ENCODE data around the gene FUS.
"Not testable (repeated sequence)": the region's sequence is repeated elsewhere in the genome, so short reads cannot be mapped to it uniquely, and the experiment has no call there.

FUS gene

GRCh38 chr16:31193874-31194273 lies 13.9 kb downstream of the FUS start:
- TF ChIP-seq OSR1 (CRISPR knock-in tag; IDR thresholded peaks at IDR 0.05): no peak
- TF ChIP-seq ESRRG (CRISPR knock-in tag; IDR thresholded peaks at IDR 0.05): no peak
- TF ChIP-seq ZNF565 (CRISPR knock-in tag; conservative IDR thresholded peaks at IDR 0.05; ENCODE audit: low read depth): no peak
- TF ChIP-seq ZNF70 (CRISPR knock-in tag; IDR thresholded peaks at IDR 0.05): no peak
- TF ChIP-seq TOX (CRISPR knock-in tag; IDR thresholded peaks at IDR 0.05; ENCODE audit: borderline replicate concordance): no peak
- TF ChIP-seq GLIS3 (CRISPR knock-in tag; IDR thresholded peaks at IDR 0.05): no peak
- no peak for TF ChIP-seq CREB5 (CRISPR knock-in tag; IDR thresholded peaks at IDR 0.05; ENCODE audit: low read depth)
- no peak for TF ChIP-seq ARNTL (CRISPR knock-in tag; IDR thresholded peaks at IDR 0.05; ENCODE audit: borderline replicate concordance, low read depth)
- TF ChIP-seq TSHZ2 (CRISPR knock-in tag; IDR thresholded peaks at IDR 0.05): no peak
- TF ChIP-seq ZC3H10 (CRISPR knock-in tag; IDR thresholded peaks at IDR 0.05): no peak
- TF ChIP-seq TCF4 (CRISPR knock-in tag; IDR thresholded peaks at IDR 0.05; ENCODE audit: borderline replicate concordance): no peak
- no peak for TF ChIP-seq RARB (CRISPR knock-in tag; IDR thresholded peaks at IDR 0.05)
- no peak for TF ChIP-seq CSDC2 (CRISPR knock-in tag; IDR thresholded peaks at IDR 0.05)
- TF ChIP-seq BACH2 (CRISPR knock-in tag; IDR thresholded peaks at IDR 0.05; ENCODE audit: borderline replicate concordance): no peak
- TF ChIP-seq, protein P1, sequence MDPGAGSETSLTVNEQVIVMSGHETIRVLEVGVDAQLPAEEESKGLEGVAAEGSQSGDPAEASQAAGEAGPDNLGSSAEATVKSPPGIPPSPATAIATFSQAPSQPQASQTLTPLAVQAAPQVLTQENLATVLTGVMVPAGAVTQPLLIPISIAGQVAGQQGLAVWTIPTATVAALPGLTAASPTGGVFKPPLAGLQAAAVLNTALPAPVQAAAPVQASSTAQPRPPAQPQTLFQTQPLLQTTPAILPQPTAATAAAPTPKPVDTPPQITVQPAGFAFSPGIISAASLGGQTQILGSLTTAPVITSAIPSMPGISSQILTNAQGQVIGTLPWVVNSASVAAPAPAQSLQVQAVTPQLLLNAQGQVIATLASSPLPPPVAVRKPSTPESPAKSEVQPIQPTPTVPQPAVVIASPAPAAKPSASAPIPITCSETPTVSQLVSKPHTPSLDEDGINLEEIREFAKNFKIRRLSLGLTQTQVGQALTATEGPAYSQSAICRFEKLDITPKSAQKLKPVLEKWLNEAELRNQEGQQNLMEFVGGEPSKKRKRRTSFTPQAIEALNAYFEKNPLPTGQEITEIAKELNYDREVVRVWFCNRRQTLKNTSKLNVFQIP (CRISPR knock-in tag; IDR thresholded peaks at IDR 0.05; ENCODE audit: borderline replicate concordance, low read depth): no peak
- ATAC-seq: no peak

DNA sequence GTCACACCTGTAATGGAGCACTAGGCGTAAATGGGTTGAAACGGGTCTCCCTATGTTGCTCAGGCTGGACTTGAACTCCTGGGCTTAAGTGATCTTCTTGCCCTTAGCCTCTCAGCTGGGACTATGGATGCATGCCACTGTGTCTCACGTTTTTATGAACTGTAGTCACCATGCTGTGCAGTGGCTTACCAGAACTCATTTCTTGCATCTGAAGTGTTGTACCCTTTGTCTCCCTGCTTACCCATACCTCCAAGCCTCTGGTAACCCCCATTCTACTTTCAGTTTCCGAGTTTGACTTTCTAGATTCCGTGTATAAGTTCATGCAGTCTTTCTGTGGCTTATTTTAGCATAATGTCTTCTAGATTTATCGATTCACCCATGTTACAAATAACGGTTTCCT lies 15.0 kb downstream of the FUS start:
- TF ChIP-seq ZNF565 (CRISPR knock-in tag; conservative IDR thresholded peaks at IDR 0.05; ENCODE audit: low read depth): no peak
- TF ChIP-seq PATZ1 (CRISPR knock-in tag; IDR thresholded peaks at IDR 0.05; ENCODE audit: borderline replicate concordance): no peak
- TF ChIP-seq ESRRG (CRISPR knock-in tag; IDR thresholded peaks at IDR 0.05): 0 out of 2 replicates have a peak, but pooled peaks have one; percentile 25
- TF ChIP-seq ZFP30 (CRISPR knock-in tag; IDR thresholded peaks at IDR 0.05): no peak
- TF ChIP-seq SNAI2 (CRISPR knock-in tag; IDR thresholded peaks at IDR 0.05): no peak
- TF ChIP-seq GLIS3 (CRISPR knock-in tag; IDR thresholded peaks at IDR 0.05): no peak
- TF ChIP-seq TOX (CRISPR knock-in tag; IDR thresholded peaks at IDR 0.05; ENCODE audit: borderline replicate concordance): no peak
- no peak for TF ChIP-seq ZC3H10 (CRISPR knock-in tag; IDR thresholded peaks at IDR 0.05)
- no peak for ATAC-seq

GRCh38 chr16:31195861-31196260 lies 15.9 kb downstream of the FUS start:
- ATAC-seq: not testable (repeated sequence)

GRCh38 chr16:31196324-31197088 lies 16.6 kb downstream of the FUS start:
- ATAC-seq: no peak
- TF ChIP-seq SNAI2 (CRISPR knock-in tag; IDR thresholded peaks at IDR 0.05) (no peak), ZC3H10 (CRISPR knock-in tag; IDR thresholded peaks at IDR 0.05) (no peak), TSHZ2 (CRISPR knock-in tag; IDR thresholded peaks at IDR 0.05) (no peak), GLIS3 (CRISPR knock-in tag; IDR thresholded peaks at IDR 0.05) (no peak), ZNF70 (CRISPR knock-in tag; IDR thresholded peaks at IDR 0.05) (no peak), ZFP30 (CRISPR knock-in tag; IDR thresholded peaks at IDR 0.05) (no peak), PATZ1 (CRISPR knock-in tag; IDR thresholded peaks at IDR 0.05; ENCODE audit: borderline replicate concordance) (no peak), ZNF8 (CRISPR knock-in tag; IDR thresholded peaks at IDR 0.05) (no peak), CSDC2 (CRISPR knock-in tag; IDR thresholded peaks at IDR 0.05) (no peak), BACH2 (CRISPR knock-in tag; IDR thresholded peaks at IDR 0.05; ENCODE audit: borderline replicate concordance) (no peak), RARB (CRISPR knock-in tag; IDR thresholded peaks at IDR 0.05) (no peak)
- TF ChIP-seq, protein P1 (CRISPR knock-in tag; IDR thresholded peaks at IDR 0.05; ENCODE audit: borderline replicate concordance, low read depth): no peak
